Measurements from ENCODE around the gene ARL17A.
A peak's percentile ranks its signal among the peaks of the same experiment; 100 is the strongest.
"Not testable (repeated sequence)": the region's sequence is repeated elsewhere in the genome, so short reads cannot be mapped to it uniquely, and the experiment has no call there.

The ARL17A gene

GRCh38 chr17:46590157-46591146, 11.0 kb upstream of the ARL17A start, which contains the start of gene NSF:
NSF (plus strand) TSS chr17:46590669; CDS start chr17:46590776, 107 bp downstream.
- H3K4me3 Mint-ChIP-seq; H3K27me3 Mint-ChIP-seq; H3K4me1 Mint-ChIP-seq (ENCODE audit: low read depth in 2 of 2); H3K27ac Mint-ChIP-seq; DNase-seq; H3K9me3 Mint-ChIP-seq; H3K36me3 Mint-ChIP-seq (ENCODE audit: insufficient read depth): not testable (repeated sequence)
- peak; percentile 91 for ATAC-seq (replicated peaks)

GRCh38 chr17:46585444-46585843, 6.0 kb upstream of the ARL17A start:
- H3K9me3 Mint-ChIP-seq; H3K4me1 Mint-ChIP-seq (ENCODE audit: low read depth in 2 of 2); H3K27ac Mint-ChIP-seq; H3K4me3 Mint-ChIP-seq; DNase-seq; H3K36me3 Mint-ChIP-seq (ENCODE audit: insufficient read depth); ATAC-seq (replicated peaks); H3K27me3 Mint-ChIP-seq: not testable (repeated sequence)

GRCh38 chr17:46580082-46580481, 591 bp upstream of the ARL17A start:
- not testable (repeated sequence) for ATAC-seq (replicated peaks); H3K27ac Mint-ChIP-seq; H3K9me3 Mint-ChIP-seq; H3K27me3 Mint-ChIP-seq; DNase-seq; H3K36me3 Mint-ChIP-seq (ENCODE audit: insufficient read depth); H3K4me1 Mint-ChIP-seq (ENCODE audit: low read depth in 2 of 2)
- peak overlapping the region in 1 of 2 donors; percentile 23 for H3K4me3 Mint-ChIP-seq

DNA sequence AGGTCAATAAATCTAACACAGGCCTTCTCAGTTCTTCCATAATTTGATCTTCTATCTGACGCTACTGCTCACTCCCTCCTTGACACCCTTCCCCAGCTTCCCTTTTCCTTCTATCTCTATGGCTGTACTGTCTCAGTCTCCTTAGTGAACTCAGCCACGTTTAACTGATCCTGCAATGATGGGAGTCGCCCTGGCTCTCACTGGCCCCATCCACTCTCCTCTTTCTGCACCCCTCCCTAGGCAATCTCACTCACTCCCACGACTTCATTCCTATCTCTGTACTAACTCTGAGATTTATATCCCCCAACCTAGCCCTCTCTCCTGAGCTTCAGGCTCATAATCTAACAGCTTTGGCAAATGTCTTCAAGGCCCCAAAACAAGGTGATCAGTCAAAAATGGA, 7.7 kb downstream of the ARL17A start:
- ATAC-seq (replicated peaks); H3K27ac Mint-ChIP-seq; H3K27me3 Mint-ChIP-seq; H3K36me3 Mint-ChIP-seq (ENCODE audit: insufficient read depth); H3K9me3 Mint-ChIP-seq; DNase-seq; H3K4me1 Mint-ChIP-seq (ENCODE audit: low read depth in 2 of 2); H3K4me3 Mint-ChIP-seq: not testable (repeated sequence)

- not testable (repeated sequence) for H3K36me3 Mint-ChIP-seq (ENCODE audit: insufficient read depth); H3K27me3 Mint-ChIP-seq; H3K4me1 Mint-ChIP-seq (ENCODE audit: low read depth in 2 of 2); DNase-seq; H3K27ac Mint-ChIP-seq; H3K4me3 Mint-ChIP-seq; H3K9me3 Mint-ChIP-seq; ATAC-seq (replicated peaks)
These were observed 12.5 kb downstream of the ARL17A start for GRCh38 chr17:46566980-46567379.

DNA sequence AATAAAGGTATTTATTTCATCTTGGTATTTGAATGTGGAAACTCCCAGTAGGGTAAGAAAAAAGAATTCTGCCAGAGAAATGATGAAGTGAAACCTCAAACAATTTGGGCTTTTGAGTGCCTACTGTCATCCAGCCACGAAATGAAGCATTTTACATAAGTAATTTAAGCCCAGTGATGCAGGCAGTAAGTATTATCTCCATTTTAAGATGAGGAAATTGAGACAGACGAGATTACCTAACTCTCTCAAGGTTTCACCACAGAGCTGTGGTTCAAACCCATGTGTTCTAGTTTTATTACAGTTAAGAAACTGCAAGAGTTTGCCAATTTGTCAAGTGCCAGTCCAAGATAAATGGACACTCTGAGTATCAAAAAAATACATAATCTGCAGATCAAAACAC, 13.2 kb downstream of the ARL17A start:
- DNase-seq; H3K36me3 Mint-ChIP-seq (ENCODE audit: insufficient read depth); H3K4me3 Mint-ChIP-seq; H3K27me3 Mint-ChIP-seq; H3K9me3 Mint-ChIP-seq; H3K4me1 Mint-ChIP-seq (ENCODE audit: low read depth in 2 of 2); H3K27ac Mint-ChIP-seq: not testable (repeated sequence)
- ATAC-seq (replicated peaks): peak; percentile 69

- not testable (repeated sequence) for H3K4me3 Mint-ChIP-seq; ATAC-seq (replicated peaks); H3K36me3 Mint-ChIP-seq (ENCODE audit: insufficient read depth); H3K9me3 Mint-ChIP-seq; H3K27ac Mint-ChIP-seq; H3K27me3 Mint-ChIP-seq; H3K4me1 Mint-ChIP-seq (ENCODE audit: low read depth in 2 of 2); DNase-seq
These were observed 19.4 kb downstream of the ARL17A start for GRCh38 chr17:46560048-46560447.

DNA sequence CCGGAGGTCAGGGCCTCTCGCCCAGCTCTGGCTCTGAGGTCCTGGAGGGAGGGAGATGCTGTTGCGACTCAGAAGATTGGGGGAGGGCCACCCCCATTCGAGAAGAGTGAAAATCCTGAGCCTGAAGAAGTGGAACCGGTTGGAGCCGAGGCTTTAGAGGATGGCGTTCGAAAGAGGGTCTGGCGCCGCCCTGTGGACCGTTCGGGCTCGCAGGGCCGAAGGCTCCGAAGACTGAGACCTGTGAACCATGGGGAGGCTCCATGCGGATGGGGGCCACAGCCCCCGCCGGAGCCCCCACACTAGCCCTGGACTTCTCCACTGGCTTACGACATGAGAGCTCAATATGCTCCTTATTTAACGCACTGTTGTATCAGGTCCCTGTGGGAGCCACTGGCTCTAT, 20.3 kb downstream of the ARL17A start:
- peak; percentile 33 for ATAC-seq (replicated peaks)
- not testable (repeated sequence) for H3K36me3 Mint-ChIP-seq (ENCODE audit: insufficient read depth); H3K4me3 Mint-ChIP-seq; H3K27ac Mint-ChIP-seq; H3K27me3 Mint-ChIP-seq; H3K9me3 Mint-ChIP-seq; DNase-seq; H3K4me1 Mint-ChIP-seq (ENCODE audit: low read depth in 2 of 2)

DNA sequence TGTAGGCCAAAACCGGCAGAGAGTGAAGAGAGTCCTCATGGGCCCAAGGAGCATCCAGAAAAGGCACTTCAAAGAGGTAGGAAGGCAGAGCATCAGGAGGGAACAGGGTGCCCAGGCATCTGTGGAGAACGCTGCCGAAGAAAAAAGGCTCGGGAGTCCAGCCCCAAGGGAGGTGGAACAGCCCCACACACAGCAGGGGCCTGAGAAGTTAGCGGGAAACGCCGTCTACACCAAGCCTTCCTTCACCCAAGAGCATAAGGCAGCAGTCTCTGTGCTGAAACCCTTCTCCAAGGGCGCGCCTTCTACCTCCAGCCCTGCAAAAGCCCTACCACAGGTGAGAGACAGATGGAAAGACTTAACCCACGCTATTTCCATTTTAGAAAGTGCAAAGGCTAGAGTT, 30.9 kb downstream of the ARL17A start:
- not testable (repeated sequence) for H3K36me3 Mint-ChIP-seq (ENCODE audit: insufficient read depth); H3K9me3 Mint-ChIP-seq; ATAC-seq (replicated peaks); H3K4me3 Mint-ChIP-seq; H3K4me1 Mint-ChIP-seq (ENCODE audit: low read depth in 2 of 2); H3K27me3 Mint-ChIP-seq; H3K27ac Mint-ChIP-seq; DNase-seq

DNA sequence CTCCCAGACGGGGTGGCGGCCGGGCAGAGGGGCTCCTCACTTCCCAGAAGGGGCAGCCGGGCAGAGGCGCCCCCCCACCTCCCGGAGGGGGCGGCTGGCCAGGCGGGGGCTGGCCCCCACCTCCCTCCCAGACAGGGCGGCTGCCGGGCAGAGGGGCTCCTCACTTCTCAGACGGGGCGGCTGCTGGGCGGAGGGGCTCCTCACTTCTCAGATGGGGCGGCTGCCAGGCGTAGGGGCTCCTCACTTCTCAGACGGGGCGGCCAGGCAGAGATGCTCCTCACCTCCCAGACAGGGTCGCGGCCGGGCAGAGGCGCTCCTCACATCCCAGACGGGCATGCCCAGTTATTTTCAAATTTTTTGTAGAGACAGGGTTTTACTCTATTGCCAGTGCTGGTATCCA, 44.8 kb downstream of the ARL17A start:
- H3K27ac Mint-ChIP-seq; H3K4me3 Mint-ChIP-seq; DNase-seq; H3K27me3 Mint-ChIP-seq; H3K36me3 Mint-ChIP-seq (ENCODE audit: insufficient read depth); H3K4me1 Mint-ChIP-seq (ENCODE audit: low read depth in 2 of 2); H3K9me3 Mint-ChIP-seq; ATAC-seq (replicated peaks): not testable (repeated sequence)

GRCh38 chr17:46512168-46512567, 67.3 kb downstream of the ARL17A start, which contains the start of gene LRRC37A2:
LRRC37A2 (plus strand) TSS chr17:46512468; CDS start chr17:46512713, 245 bp downstream.
- not testable (repeated sequence) for H3K4me1 Mint-ChIP-seq (ENCODE audit: low read depth in 2 of 2); H3K27me3 Mint-ChIP-seq; H3K9me3 Mint-ChIP-seq; H3K36me3 Mint-ChIP-seq (ENCODE audit: insufficient read depth); H3K4me3 Mint-ChIP-seq; DNase-seq; ATAC-seq (replicated peaks); H3K27ac Mint-ChIP-seq

GRCh38 chr17:46505896-46506295, 73.6 kb downstream of the ARL17A start:
- H3K4me1 Mint-ChIP-seq (ENCODE audit: low read depth in 2 of 2); H3K4me3 Mint-ChIP-seq; ATAC-seq (replicated peaks); H3K27ac Mint-ChIP-seq; H3K27me3 Mint-ChIP-seq; H3K9me3 Mint-ChIP-seq; H3K36me3 Mint-ChIP-seq (ENCODE audit: insufficient read depth); DNase-seq: not testable (repeated sequence)

DNA sequence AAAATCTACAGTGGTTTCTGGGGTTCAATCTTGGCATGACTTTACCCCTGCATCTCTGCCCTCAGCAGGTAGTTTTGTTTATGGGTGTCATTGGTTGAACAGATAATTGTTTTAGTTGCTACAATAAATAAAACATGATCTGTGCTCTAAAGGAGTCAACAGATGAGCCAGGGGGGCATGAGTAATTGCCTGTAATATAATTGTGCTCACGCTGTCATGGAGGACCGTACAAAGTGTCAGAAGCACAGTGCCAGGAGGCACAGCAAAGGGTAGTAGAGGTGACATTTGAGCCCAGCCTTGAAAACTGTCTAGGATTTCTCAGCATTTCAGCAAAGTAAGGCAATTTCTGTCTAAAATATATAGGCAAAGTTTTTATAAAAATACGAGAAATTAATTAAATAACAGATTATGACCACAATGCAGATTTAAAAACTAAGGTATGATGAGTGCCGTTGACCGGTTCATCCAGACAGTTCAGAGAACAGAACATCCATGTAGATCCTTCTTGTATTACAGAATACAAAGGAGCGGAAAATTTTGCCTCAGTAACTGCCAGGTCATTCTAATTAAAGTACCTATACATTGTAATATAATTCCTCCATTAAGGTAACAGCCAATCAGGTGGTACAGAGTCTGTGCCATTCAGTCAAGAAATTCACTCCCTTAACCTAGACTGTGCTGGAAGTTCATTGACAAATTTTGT, 79.9 kb downstream of the ARL17A start:
- not testable (repeated sequence) for H3K36me3 Mint-ChIP-seq (ENCODE audit: insufficient read depth); H3K27me3 Mint-ChIP-seq; H3K27ac Mint-ChIP-seq; ATAC-seq (replicated peaks); DNase-seq; H3K4me3 Mint-ChIP-seq; H3K9me3 Mint-ChIP-seq; H3K4me1 Mint-ChIP-seq (ENCODE audit: low read depth in 2 of 2)

DNA sequence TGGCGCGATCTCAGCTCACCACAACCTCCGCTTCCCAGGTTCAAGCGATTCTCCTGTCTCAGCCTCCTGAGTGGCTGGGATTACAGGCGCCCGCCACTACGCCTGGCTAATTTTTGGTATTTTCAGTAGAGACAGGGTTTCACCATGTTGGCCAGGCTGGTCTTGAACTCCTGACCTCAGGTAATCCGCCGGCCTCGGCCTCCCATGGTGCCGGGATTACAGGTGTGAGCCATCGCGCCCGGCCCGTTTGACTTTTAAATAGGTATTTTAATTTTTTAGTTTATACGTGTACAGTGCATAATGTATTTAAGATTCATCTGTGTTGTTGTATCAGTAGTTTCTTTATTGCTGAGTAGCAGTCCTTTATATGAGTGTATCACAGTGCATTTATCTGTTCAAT, 87.5 kb downstream of the ARL17A start:
- not testable (repeated sequence) for H3K27ac Mint-ChIP-seq; H3K4me1 Mint-ChIP-seq (ENCODE audit: low read depth in 2 of 2); H3K4me3 Mint-ChIP-seq; H3K27me3 Mint-ChIP-seq; H3K9me3 Mint-ChIP-seq; ATAC-seq (replicated peaks); DNase-seq
- peaks cover 11% of the 10 kb centered on the region for H3K36me3 Mint-ChIP-seq (ENCODE audit: insufficient read depth)

Measured in effector memory CD8-positive, alpha-beta T cell (primary cell).